Subcutaneous abdominal adipose tissue (tissue), 5 donors: ENCODE measurements around the gene ABTB1.
"Not testable (repeated sequence)": the region's sequence is repeated elsewhere in the genome, so short reads cannot be mapped to it uniquely, and the experiment has no call there.

ENCODE experiments used
- H3K27ac ChIP-seq: one replicate; pipeline ENCODE4 v1.7.0; 2013; ENCODE audit warnings: low read depth, mild to moderate bottlenecking, inconsistent platforms, low read length, moderate library complexity
- H3K27me3 ChIP-seq, 5 donors: one replicate each; pipeline ENCODE4 v1.7.0; 2013; ENCODE audit warnings: low read length in 5 of 5, inconsistent platforms in 1 of 5; ENCODE audit not compliant: control insufficient read depth in 5 of 5, insufficient read depth in 4 of 5
- H3K36me3 ChIP-seq, 5 donors: one replicate each; pipeline ENCODE4 v1.7.0; 2013; ENCODE audit warnings: low read length in 5 of 5; ENCODE audit not compliant: control insufficient read depth in 5 of 5, insufficient read depth in 5 of 5
- H3K4me1 ChIP-seq, 5 donors: one replicate each; pipeline ENCODE4 v1.7.0; 2013; ENCODE audit warnings: low read length in 5 of 5, mild to moderate bottlenecking in 3 of 5, moderate library complexity in 1 of 5; ENCODE audit not compliant: control insufficient read depth in 5 of 5, insufficient read depth in 5 of 5
- H3K4me3 ChIP-seq, 5 donors: one replicate each; pipeline ENCODE4 v1.7.0; 2013; ENCODE audit warnings: low read length in 5 of 5, low read depth in 1 of 5
- H3K9ac ChIP-seq, 5 donors: one replicate each; pipeline ENCODE4 v1.7.0; 2013; ENCODE audit warnings: low read length in 5 of 5, mild to moderate bottlenecking in 4 of 5, moderate library complexity in 3 of 5
- H3K9me3 ChIP-seq, 5 donors: one replicate each; pipeline ENCODE4 v1.7.0; 2013; ENCODE audit warnings: low read length in 5 of 5; ENCODE audit not compliant: control insufficient read depth in 5 of 5
- donor health status: healthy.
- donor health status: healthy.
- donor health status: healthy.
- donor health status: healthy.
- donor health status: healthy.

ABTB1 gene

GRCh38 chr3:127700406-127700805 lies 27.7 kb downstream of the ABTB1 start:
- H3K27ac ChIP-seq: peak overlapping the region; percentile 97
- H3K4me1 ChIP-seq: peaks cover 29 to 80% (median 76%) of the 10 kb centered on the region in 5 donors
- H3K4me3 ChIP-seq: no peak overlapping the region
- no peak overlapping the region for H3K9ac ChIP-seq
- H3K36me3 ChIP-seq: peaks cover 3 to 20% (median 10%) of the 10 kb centered on the region in 5 donors
- H3K27me3 ChIP-seq: no peaks in the 10 kb centered on the region
- no peaks in the 10 kb centered on the region for H3K9me3 ChIP-seq

GRCh38 chr3:127701280-127701911 lies 28.6 kb downstream of the ABTB1 start:
- peaks cover 3 to 30% (median 15%) of the 10 kb centered on the region in 5 donors for H3K36me3 ChIP-seq
- peak overlapping the region in 4 of 5 donors; percentile 10 to 79 (median 20) for H3K9ac ChIP-seq
- H3K9me3 ChIP-seq: no peaks in the 10 kb centered on the region
- H3K27me3 ChIP-seq: no peaks in the 10 kb centered on the region
- peak overlapping the region in 1 of 5 donors; percentile 23 for H3K4me3 ChIP-seq
- peak overlapping the region; percentile 97 for H3K27ac ChIP-seq
- H3K4me1 ChIP-seq: peaks cover 30 to 82% (median 81%) of the 10 kb centered on the region in 5 donors

- Histone ChIP-seq H3K9me3 (no peaks in the 10 kb centered on the region), H3K36me3 (peaks cover 3 to 38% (median 21%) of the 10 kb centered on the region in 5 donors), H3K4me3 (peak overlapping the region in 1 of 5 donors; percentile 23), H3K4me1 (peaks cover 35 to 82% (median 81%) of the 10 kb centered on the region in 5 donors), H3K9ac (peak overlapping the region in 4 of 5 donors; percentile 2 to 79 (median 20)), H3K27me3 (no peaks in the 10 kb centered on the region), H3K27ac (peak overlapping the region; percentile 97)
Observed at GRCh38 chr3:127702151-127702578, 29.4 kb downstream of the ABTB1 start.

GRCh38 chr3:127704840-127705239 lies 32.1 kb downstream of the ABTB1 start:
- H3K4me3 ChIP-seq, H3K9me3 ChIP-seq, H3K27me3 ChIP-seq, H3K27ac ChIP-seq, H3K9ac ChIP-seq: not testable (repeated sequence)
- peaks cover 3 to 51% (median 39%) of the 10 kb centered on the region in 5 donors for H3K36me3 ChIP-seq
- H3K4me1 ChIP-seq: peaks cover 31 to 82% (median 81%) of the 10 kb centered on the region in 5 donors

- no peak overlapping the region for H3K4me3 ChIP-seq
Observed at GRCh38 chr3:127706312-127706711, 33.6 kb downstream of the ABTB1 start.

GRCh38 chr3:127706785-127707351 lies 34.1 kb downstream of the ABTB1 start:
- Histone ChIP-seq H3K27ac (peak overlapping the region; percentile 84), H3K27me3 (no peaks in the 10 kb centered on the region), H3K9me3 (no peaks in the 10 kb centered on the region), H3K36me3 (peaks cover 3 to 53% (median 43%) of the 10 kb centered on the region in 5 donors), H3K9ac (peak overlapping the region in 1 of 5 donors; percentile 7), H3K4me1 (peaks cover 22 to 79% (median 78%) of the 10 kb centered on the region in 5 donors), H3K4me3 (no peak overlapping the region)

More at GRCh38 chr3:127706312-127706711, 33.6 kb downstream of the ABTB1 start:
- Histone ChIP-seq H3K9ac (peak overlapping the region in 1 of 5 donors; percentile 7), H3K36me3 (peaks cover 3 to 53% (median 48%) of the 10 kb centered on the region in 5 donors), H3K4me1 (peaks cover 26 to 81% (median 80%) of the 10 kb centered on the region in 5 donors), H3K27me3 (no peaks in the 10 kb centered on the region), H3K9me3 (no peaks in the 10 kb centered on the region), H3K27ac (peak overlapping the region; percentile 84)

GRCh38 chr3:127707851-127708411 lies 35.2 kb downstream of the ABTB1 start:
- Histone ChIP-seq H3K9me3 (no peaks in the 10 kb centered on the region), H3K9ac (peak overlapping the region in 1 of 5 donors; percentile 10), H3K4me3 (no peak overlapping the region), H3K27me3 (no peaks in the 10 kb centered on the region), H3K27ac (peak overlapping the region; percentile 84), H3K36me3 (peaks cover 3 to 58% (median 52%) of the 10 kb centered on the region in 5 donors), H3K4me1 (peaks cover 25 to 80% (median 77%) of the 10 kb centered on the region in 5 donors)

GRCh38 chr3:127708837-127709236 lies 36.1 kb downstream of the ABTB1 start:
- H3K27ac ChIP-seq: peak overlapping the region; percentile 84
- no peak overlapping the region for H3K9ac ChIP-seq
- no peaks in the 10 kb centered on the region for H3K27me3 ChIP-seq
- H3K36me3 ChIP-seq: peaks cover 3 to 67% (median 57%) of the 10 kb centered on the region in 5 donors
- peaks cover 31 to 79% (median 78%) of the 10 kb centered on the region in 5 donors for H3K4me1 ChIP-seq
- H3K9me3 ChIP-seq: no peaks in the 10 kb centered on the region
- H3K4me3 ChIP-seq: no peak overlapping the region

GRCh38 chr3:127709320-127710060 lies 36.7 kb downstream of the ABTB1 start:
- H3K9ac ChIP-seq: peak overlapping the region in 1 of 5 donors; percentile 26
- H3K4me1 ChIP-seq: peaks cover 31 to 85% (median 82%) of the 10 kb centered on the region in 5 donors

More at GRCh38 chr3:127709320-127710060, 36.7 kb downstream of the ABTB1 start:
- Histone ChIP-seq H3K4me3 (no peak overlapping the region), H3K27me3 (no peaks in the 10 kb centered on the region), H3K27ac (peak overlapping the region; percentile 84), H3K9me3 (no peaks in the 10 kb centered on the region), H3K36me3 (peaks cover 3 to 72% (median 63%) of the 10 kb centered on the region in 5 donors)
